ENCODE data around the gene FBXL19. TPM values are rescaled to one million over a fixed set of nuclear protein-coding genes. Genes with fewer than 3 reads are reported as not detected.

The FBXL19 gene
- total RNA-seq, 2 donors from 2014 or later, result 21.9 to 44.8 TPM

DNA sequence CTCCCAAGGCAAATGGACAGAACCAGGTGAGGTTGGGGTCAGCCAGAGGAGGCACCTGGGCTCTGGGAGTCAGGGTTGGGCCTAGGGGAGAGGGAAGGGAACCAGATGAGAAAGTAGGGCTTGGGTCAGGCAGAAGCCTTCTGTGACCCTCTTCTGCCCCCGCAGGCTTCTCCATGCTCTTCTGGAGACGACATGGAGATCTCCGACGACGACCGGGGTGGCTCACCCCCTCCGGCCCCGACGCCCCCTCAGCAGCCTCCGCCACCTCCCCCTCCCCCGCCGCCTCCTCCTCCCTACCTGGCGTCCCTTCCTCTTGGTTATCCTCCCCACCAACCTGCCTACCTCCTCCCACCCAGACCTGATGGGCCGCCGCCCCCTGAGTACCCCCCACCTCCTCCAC is 42.1 kb downstream of the FBXL19 start:
- no peak overlapping the region for H3K4me3 ChIP-seq
- H3K4me1 ChIP-seq, result no peaks in the 10 kb centered on the region
- intact Hi-C loops (cut with DNase I), result no loop called here
- H3K27ac ChIP-seq, result no peak overlapping the region
- no peaks in the 10 kb centered on the region for H3K9me3 ChIP-seq
- DNase-seq, result no peak
- H3K36me3 ChIP-seq, result peaks cover 19% of the 10 kb centered on the region
- H3K27me3 ChIP-seq, result no peaks in the 10 kb centered on the region
- TF ChIP-seq, protein P1, sequence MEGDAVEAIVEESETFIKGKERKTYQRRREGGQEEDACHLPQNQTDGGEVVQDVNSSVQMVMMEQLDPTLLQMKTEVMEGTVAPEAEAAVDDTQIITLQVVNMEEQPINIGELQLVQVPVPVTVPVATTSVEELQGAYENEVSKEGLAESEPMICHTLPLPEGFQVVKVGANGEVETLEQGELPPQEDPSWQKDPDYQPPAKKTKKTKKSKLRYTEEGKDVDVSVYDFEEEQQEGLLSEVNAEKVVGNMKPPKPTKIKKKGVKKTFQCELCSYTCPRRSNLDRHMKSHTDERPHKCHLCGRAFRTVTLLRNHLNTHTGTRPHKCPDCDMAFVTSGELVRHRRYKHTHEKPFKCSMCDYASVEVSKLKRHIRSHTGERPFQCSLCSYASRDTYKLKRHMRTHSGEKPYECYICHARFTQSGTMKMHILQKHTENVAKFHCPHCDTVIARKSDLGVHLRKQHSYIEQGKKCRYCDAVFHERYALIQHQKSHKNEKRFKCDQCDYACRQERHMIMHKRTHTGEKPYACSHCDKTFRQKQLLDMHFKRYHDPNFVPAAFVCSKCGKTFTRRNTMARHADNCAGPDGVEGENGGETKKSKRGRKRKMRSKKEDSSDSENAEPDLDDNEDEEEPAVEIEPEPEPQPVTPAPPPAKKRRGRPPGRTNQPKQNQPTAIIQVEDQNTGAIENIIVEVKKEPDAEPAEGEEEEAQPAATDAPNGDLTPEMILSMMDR (IDR thresholded peaks at IDR 0.05), result no peak
- H3K9ac ChIP-seq (ENCODE audit: low read depth in 2 of 2, low read length in 2 of 2), result no peak overlapping the region

DNA sequence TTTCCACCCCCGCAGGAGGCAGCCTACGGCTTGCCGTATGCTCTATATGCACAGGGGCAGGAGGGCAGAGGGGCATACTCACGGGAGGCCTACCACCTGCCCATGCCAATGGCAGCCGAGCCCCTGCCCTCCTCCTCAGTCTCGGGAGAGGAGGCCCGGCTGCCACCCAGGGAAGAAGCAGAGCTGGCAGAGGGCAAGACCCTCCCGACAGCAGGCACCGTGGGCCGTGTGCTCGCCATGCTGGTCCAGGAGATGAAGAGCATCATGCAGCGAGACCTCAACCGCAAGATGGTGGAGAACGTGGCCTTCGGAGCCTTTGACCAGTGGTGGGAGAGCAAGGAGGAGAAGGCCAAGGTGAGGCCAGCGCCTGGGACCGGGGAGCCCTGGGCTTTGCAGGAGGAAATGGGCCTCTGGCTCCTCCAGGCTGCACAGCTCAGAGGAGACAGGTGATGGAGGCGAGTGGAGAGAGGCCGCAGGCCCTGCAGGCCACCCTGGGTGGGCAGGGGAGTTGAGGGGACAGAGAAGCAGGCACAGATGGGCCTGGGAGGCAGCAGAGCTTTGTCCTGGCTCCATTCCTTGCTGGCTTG is 42.8 kb downstream of the FBXL19 start:
- no peaks in the 10 kb centered on the region for H3K27me3 ChIP-seq
- no peaks in the 10 kb centered on the region for H3K9me3 ChIP-seq
- DNase-seq, result no peak
- H3K4me1 ChIP-seq, result no peaks in the 10 kb centered on the region
- no peak overlapping the region for H3K27ac ChIP-seq
- no peak overlapping the region for H3K4me3 ChIP-seq
- TF ChIP-seq, protein P1 (IDR thresholded peaks at IDR 0.05), result no peak
- peaks cover 19% of the 10 kb centered on the region for H3K36me3 ChIP-seq
- H3K9ac ChIP-seq (ENCODE audit: low read depth in 2 of 2, low read length in 2 of 2), result no peak overlapping the region
- intact Hi-C loops (cut with DNase I), result no loop called here

DNA sequence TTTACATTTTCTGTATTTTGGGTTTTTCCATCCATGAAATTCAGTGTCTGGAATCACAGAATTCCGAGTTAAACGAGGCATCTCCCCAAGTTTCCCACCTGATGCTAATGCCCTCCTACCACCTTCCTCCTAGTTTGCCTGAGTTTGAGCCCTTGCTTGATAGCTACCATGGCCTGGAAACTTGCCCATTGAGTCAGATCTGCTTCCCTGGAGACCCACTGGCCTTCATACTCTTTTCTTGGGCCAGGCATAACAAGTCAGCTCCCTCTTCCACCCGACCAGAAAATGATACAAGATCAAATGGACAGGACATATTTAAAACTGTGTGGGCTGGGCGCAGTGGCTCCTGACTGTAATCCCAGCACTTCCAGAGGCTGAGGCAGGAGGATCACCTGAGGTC is 44.4 kb downstream of the FBXL19 start:
- no peaks in the 10 kb centered on the region for H3K27me3 ChIP-seq
- H3K27ac ChIP-seq, result no peak overlapping the region
- TF ChIP-seq, protein P1 (IDR thresholded peaks at IDR 0.05), result no peak
- no peak overlapping the region for H3K4me3 ChIP-seq
- H3K9ac ChIP-seq (ENCODE audit: low read depth in 2 of 2, low read length in 2 of 2), result no peak overlapping the region
- H3K4me1 ChIP-seq, result no peaks in the 10 kb centered on the region
- H3K9me3 ChIP-seq, result no peaks in the 10 kb centered on the region
- DNase-seq, result no peak
- peaks cover 12% of the 10 kb centered on the region for H3K36me3 ChIP-seq
- intact Hi-C loops (cut with DNase I), result no loop called here

DNA sequence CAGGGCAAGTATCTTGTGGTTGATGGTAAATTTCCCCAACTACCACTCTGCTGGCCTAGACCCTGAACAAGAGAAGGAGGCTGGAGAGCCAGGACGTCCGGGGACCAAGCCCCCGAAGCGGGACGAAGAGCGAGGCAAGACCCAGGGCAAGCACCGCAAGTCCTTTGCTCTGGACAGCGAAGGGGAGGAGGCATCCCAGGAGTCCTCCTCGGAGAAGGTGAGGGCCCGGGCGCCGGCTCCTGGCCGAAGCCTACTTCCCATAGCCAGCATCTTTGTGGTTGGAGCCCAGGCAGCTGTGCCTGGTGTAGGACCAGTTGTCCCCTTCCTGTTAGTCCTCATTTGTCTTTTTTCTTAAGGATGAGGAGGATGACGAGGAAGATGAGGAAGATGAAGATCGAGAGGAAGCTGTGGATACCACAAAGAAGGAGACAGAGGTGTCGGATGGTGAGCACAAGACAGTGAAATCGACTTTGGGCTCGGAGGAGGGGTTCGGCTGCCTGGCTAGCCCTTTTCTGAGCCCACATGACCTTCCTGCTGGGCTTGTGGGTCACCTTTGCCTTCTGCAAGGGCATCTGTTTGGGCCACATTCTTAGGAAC is 46.0 kb downstream of the FBXL19 start:
- TF ChIP-seq, protein P1 (IDR thresholded peaks at IDR 0.05), result no peak
- Histone ChIP-seq H3K4me3 (no peak overlapping the region), H3K9ac (ENCODE audit: low read depth in 2 of 2, low read length in 2 of 2) (no peak overlapping the region), H3K27ac (no peak overlapping the region), H3K27me3 (no peaks in the 10 kb centered on the region), H3K36me3 (peaks cover 6% of the 10 kb centered on the region), H3K9me3 (no peaks in the 10 kb centered on the region), H3K4me1 (no peaks in the 10 kb centered on the region)
- no peak for DNase-seq
- intact Hi-C loops (cut with DNase I), result no loop called here

DNA sequence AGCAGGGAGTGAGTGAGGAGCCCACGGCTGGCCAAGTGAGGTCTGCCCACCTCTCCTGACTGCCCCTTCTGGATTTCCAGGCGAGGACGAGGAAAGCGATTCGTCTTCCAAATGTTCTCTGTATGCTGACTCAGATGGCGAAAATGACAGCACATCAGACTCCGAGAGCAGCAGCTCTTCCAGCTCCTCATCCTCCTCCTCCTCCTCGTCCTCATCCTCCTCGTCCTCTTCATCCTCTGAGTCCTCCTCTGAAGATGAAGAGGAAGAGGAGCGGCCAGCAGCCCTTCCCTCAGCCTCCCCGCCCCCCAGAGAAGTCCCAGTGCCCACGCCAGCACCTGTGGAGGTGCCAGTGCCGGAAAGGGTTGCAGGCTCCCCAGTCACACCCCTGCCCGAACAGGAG is 47.9 kb downstream of the FBXL19 start:
- Histone ChIP-seq H3K4me3 (no peak overlapping the region), H3K27me3 (no peaks in the 10 kb centered on the region), H3K4me1 (no peaks in the 10 kb centered on the region), H3K36me3 (peaks cover 6% of the 10 kb centered on the region), H3K9me3 (no peaks in the 10 kb centered on the region), H3K27ac (no peak overlapping the region), H3K9ac (ENCODE audit: low read depth in 2 of 2, low read length in 2 of 2) (no peak overlapping the region)
- intact Hi-C loops (cut with DNase I), result no loop called here
- TF ChIP-seq, protein P1 (IDR thresholded peaks at IDR 0.05), result no peak
- DNase-seq, result no peak

Data from colonic mucosa (tissue), 4 donors.